HFF-Myc (cell line): ENCODE measurements around the gene WNT4.

Experiments
- DNase-seq: peaks from one replicate; pipeline ENCODE4 v3.0.0-alpha.2; 2011; ENCODE audit warnings: low read depth; ENCODE audit errors: extremely low read depth
- H3K4me3 ChIP-seq: replicated peaks from 2 replicates; pipeline ENCODE4 v1.5.1; 2011; ENCODE audit warnings: low read depth, mild to moderate bottlenecking, control low read depth, low read length
- CTCF ChIP-seq: IDR thresholded peaks from 2 replicates; pipeline ENCODE4 v1.5.1; 2012; ENCODE audit warnings: mild to moderate bottlenecking, low read depth, low read length, control low read depth; ENCODE audit errors: missing control alignments

WNT4 gene

DNA sequence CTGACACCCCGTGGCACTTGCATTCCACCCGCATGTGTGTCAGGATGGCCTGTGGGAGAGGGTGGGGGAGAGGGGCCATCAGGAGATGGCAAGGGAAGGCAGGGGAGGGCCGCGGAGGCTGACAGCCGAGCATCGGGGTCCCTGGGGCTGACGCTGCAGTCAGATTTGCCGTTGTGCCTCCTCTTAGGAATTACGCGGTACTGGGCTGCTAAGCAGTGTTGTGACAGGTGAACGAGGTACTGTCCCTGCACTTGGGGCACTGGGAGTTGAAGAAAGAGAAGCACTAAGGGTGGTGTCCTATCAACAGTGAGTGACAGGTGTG, 22.5 kb downstream of the WNT4 start:
- TF ChIP-seq CTCF: no peak
- H3K4me3 ChIP-seq: no peak overlapping the region
- no peak for DNase-seq

DNA sequence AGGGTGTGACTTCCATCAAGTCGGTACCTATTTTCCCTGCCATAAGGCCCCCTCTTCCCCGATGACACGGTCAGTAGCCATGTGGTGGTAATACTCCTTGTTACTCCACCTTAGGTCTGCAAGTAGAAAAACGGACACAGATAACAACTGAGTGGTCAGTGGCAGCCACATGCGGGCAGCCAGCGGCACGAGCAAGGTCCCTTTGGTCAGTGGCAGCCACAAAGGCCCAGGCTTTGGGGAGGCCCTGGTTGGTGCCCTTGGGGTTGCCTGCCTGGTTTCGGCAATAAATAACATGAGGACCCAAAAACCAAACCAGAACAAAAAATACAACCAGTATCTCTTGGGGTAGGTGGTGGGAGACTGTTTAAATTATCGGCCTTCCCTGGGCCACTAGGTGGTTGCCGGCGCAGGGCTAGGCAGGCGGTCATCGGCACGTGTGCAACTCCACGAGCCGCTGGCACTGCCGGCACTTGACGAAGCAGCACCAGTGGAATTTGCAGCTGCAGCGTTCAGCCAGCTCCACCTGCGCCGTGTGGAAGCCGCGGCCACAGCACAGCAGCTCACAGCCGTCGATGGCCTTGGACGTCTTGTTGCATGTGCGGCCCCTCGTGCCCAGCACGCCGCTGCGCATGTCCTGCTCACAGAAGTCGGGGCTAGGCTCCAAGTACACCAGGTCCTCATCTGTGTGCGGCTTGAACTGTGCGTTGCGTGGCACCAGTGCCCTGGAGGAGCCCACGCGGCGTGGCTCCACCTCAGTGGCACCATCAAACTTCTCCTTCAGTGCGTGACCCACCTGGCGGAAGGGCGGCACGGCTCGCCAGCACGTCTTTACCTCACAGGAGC, 23.1 kb downstream of the WNT4 start:
- TF ChIP-seq CTCF: no peak
- H3K4me3 ChIP-seq: no peak overlapping the region
- no peak for DNase-seq

- no peak overlapping the region for H3K4me3 ChIP-seq
- DNase-seq: no peak
- no peak for TF ChIP-seq CTCF
These were observed 24.5 kb downstream of the WNT4 start for GRCh38 chr1:22118291-22118992.

- DNase-seq: no peak
- TF ChIP-seq CTCF: peak; percentile 1
These were observed 25.0 kb downstream of the WNT4 start for GRCh38 chr1:22117851-22118250.

GRCh38 chr1:22117238-22117637, 25.7 kb downstream of the WNT4 start:
- no peak overlapping the region for H3K4me3 ChIP-seq
- DNase-seq: no peak
- no peak for TF ChIP-seq CTCF

More at GRCh38 chr1:22117851-22118250, 25.0 kb downstream of the WNT4 start:
- no peak overlapping the region for H3K4me3 ChIP-seq

GRCh38 chr1:22115286-22115685, 27.6 kb downstream of the WNT4 start:
- H3K4me3 ChIP-seq: no peak overlapping the region
- DNase-seq: no peak
- no peak for TF ChIP-seq CTCF
